ENCODE results near the gene PPP1R8.

Gene PPP1R8

GRCh38 chr1:27872802-27873551 lies 42.4 kb downstream of the PPP1R8 start:
- peak; percentile 73 for DNase-seq

GRCh38 chr1:27873671-27874384 lies 43.2 kb downstream of the PPP1R8 start:
- DNase-seq, result peak; percentile 91

- no peak for DNase-seq
These were observed 45.9 kb downstream of the PPP1R8 start for GRCh38 chr1:27876341-27877114.

- DNase-seq, result no peak
These were observed 46.5 kb downstream of the PPP1R8 start for GRCh38 chr1:27877115-27877416.

DNA sequence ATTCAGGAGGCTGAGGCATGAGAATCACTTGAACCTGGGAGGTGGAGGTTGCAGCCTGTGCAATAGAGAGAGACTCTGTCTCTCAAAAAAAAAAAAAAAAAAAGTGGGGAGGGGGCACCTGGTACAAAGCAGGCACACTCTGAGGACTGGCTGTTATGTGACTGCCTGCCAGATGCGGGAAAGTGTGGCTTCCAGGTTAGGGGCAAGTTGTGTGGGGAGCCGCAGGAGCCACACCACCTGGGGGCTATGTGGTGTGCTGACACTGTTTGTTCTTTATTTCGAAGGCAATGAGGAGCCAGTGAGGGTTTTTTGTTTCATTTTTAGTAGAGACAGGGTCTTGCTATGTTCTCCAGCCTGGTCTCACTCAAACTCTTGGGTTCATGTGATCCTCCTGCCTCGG lies 47.5 kb downstream of the PPP1R8 start:
- no peak for DNase-seq

- DNase-seq, result no peak
These were observed 48.3 kb downstream of the PPP1R8 start for GRCh38 chr1:27878787-27879335.

- DNase-seq, result no peak
These were observed 48.9 kb downstream of the PPP1R8 start for GRCh38 chr1:27879374-27880082.

GRCh38 chr1:27882543-27882903 lies 51.9 kb downstream of the PPP1R8 start:
- DNase-seq, result no peak

GRCh38 chr1:27883536-27883935 lies 53.0 kb downstream of the PPP1R8 start:
- DNase-seq, result no peak

GRCh38 chr1:27884006-27884954 lies 53.7 kb downstream of the PPP1R8 start:
- DNase-seq, result peak; percentile 95

DNA sequence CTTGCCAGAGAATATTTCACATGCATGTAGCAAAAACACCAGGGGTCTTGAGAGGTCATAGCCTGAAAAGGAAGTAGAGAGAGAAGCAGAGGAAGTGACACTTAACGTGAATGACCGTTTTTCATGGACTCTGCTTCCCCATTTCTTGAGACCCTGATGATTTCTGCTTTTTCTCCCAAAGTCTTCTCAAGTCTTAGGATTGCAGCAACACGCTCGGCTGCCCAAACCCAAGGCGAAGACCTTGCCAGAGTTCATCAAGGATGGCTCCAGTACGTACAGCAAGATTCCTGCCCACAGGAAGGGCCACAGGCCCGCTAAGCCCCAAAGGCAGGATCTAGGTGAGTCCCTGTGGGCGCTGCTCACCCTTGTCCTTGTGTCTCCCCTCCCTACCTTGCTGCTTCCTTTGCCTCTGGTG lies 54.5 kb downstream of the PPP1R8 start:
- DNase-seq, result peak; percentile 92

DNA sequence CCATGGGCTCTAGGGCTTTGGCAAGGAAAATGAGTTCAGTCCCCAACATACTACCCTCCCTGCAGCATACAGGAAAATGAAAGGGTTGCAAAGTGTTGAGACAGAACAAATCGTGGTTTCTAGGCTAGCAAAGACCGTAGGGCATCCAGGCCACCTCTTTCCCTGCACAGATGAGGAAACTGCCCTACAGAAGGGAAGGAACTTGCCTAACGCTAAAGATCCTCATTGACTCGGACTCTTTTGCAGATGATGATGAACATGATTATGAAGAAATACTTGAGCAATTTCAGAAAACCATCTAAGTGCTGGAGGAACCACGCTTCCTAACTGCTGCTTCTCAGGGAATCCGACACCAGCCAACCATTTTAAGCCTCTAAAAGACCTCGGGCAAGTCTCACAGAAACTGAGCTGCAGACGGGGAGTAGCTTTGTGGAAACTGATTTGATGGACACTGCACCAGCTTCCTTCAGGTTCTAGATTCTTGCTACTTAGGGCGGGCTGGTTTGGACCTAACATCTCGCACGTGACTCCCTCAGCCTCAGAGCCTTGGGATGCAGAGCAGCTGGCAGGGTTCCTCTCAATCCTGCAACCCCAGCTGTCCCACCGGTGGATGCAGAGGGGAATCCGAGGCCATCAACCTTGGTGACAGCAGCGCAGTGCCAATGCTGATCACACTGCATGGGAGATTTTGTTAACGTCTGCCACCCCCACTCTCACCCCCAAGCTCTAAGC lies 55.2 kb downstream of the PPP1R8 start:
- peak; percentile 95 for DNase-seq

GRCh38 chr1:27886353-27886679 lies 55.7 kb downstream of the PPP1R8 start:
- DNase-seq, result no peak

DNA sequence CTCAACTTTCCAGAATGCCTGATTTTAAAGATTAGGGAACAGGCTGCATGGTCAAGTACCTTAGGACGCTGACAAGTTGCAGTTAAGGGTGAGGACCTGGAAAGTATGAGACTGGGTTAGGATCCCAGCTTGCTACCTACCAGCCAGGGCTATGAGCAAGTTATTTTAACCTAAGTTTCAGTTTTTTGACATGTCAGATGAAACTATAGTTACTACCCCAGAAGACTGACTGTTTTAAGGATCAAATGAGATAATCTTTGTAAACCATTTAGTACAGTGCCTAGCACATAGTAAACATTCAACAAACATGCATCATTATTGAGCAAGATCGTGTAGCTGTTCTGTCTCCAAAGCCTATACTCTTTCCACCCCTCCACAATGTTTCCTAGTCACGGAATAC lies 56.2 kb downstream of the PPP1R8 start:
- no peak for DNase-seq

DNA sequence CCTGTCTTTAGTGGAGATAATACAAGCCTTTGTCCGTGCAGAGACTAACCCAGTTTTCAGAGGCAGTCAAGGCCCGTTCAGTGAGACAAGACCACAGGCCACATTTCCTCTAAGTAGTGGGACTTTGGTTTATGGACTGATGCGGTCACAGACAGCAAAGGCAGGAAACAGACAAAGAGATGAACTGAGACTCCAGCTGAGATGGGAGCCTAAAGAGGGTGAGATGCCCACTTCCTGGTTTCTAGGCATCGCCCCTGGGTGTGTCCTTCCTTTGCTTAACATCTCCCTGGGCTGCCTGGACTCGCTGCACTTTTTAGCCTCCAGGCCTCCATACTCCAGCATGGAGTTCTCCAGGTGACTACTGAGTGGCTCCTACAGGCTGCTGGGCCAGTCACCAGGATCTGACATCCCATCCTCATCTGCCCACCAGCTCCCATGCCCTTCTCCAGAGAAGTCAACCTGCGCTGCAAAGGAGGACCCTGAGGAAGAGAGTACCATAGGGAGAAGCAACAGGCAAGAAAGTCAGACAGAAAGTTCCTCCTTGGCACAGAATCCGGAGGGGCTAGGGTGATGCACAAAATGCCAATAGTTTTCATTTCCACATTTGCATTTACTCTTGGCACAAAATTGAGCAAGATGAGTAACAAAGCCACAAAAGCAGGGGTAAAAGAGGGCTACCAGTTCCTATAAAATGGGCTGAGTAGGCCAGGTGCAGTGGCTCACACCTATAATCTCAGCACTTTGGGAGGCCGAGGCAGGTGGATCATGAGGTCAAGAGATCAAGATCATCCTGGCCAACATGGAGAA lies 56.8 kb downstream of the PPP1R8 start:
- peak; percentile 68 for DNase-seq

DNA sequence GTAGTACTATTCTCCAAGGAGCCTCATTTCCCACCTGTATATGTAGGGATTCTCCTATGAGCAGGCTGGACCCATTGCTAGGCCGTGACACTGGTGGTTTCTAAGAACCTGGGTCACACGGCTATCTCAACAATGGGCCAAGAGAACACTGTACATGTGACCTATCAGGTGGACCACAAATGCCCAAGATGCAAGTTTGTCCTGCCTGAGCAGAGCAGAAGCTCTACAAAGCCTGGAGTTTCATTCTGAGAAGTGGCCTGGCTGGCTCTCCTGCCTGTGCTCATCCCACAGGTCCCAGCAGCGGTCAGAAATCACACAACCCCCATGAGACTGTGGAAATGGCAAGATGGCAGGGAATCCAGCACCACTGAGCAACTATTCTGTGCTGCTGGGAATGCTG lies 58.9 kb downstream of the PPP1R8 start:
- no peak for DNase-seq

GRCh38 chr1:27891196-27891889 lies 60.8 kb downstream of the PPP1R8 start:
- peak; percentile 95 for DNase-seq

GRCh38 chr1:27894521-27894920 lies 63.9 kb downstream of the PPP1R8 start:
- no peak for DNase-seq

All from suppressor macrophage treated with lipopolysaccharide for 4 hours (primary cell).